K562 (cell line): ENCODE results near the gene LRRC4. TPM values are rescaled to one million over a fixed set of nuclear protein-coding genes. Genes with fewer than 3 reads are reported as not detected.
A peak's percentile ranks its signal among the peaks of the same experiment; 100 is the strongest.

Experiments used
- ATAC-seq: fragments of 200-7000 bp; cut with Tn5 transposase; 3 replicates; pipeline ENCODE4 v1.9.1; 2020; ENCODE audit warnings: moderate library complexity
- BruUV-seq: library from RNA; stranded (reverse); fragments of 400-500 nt; replicated peaks from 2 replicates; lab custom pipeline; 2021; lab: Mats Ljungman, UMichigan
- CTCF ChIA-PET: fragments of 300-600 bp; formaldehyde crosslinking; extraction: SDS; loops from one replicate; lab custom pipeline; 2021; ENCODE audit warnings: low intra/inter-chr PET ratio; lab: Yijun Ruan, JAX
- POLR2A ChIA-PET: fragments of 300-600, 350-650 bp; sonication (Branson Sonifier 250); formaldehyde crosslinking; extraction: SDS; loops from one replicate; lab custom pipeline; 2021; ENCODE audit warnings: antibody characterized with exemption, inconsistent platforms; lab: Yijun Ruan, JAX
- DNase-seq, 4 experiments: peaks; one replicate each; pipeline versions ENCODE4 v3.0.0 to v3.0.0-alpha.2; 2011 to 2018; ENCODE audit warnings: low spot score in 3 of 4, mixed read lengths in 3 of 4; ENCODE audit errors: extremely low read depth in 1 of 4
- FAIRE-seq: peaks from 2 replicates; lab custom pipeline; 2011; peaks lifted over from hg19 to GRCh38; lab: Jason Lieb, UNC
- H2AFZ ChIP-seq: 2 replicates; pipeline ENCODE4 v1.6.0; 2011; ENCODE audit warnings: low read depth, low read length, control low read depth, inconsistent platforms
- H3K27ac ChIP-seq: fragments of 200-600 bp; 3 replicates; pipeline ENCODE4 v1.8.0; 2011; ENCODE audit warnings: low read depth, mild to moderate bottlenecking, control low read depth, inconsistent platforms, low read length, moderate library complexity, mixed read lengths; ENCODE audit errors: extremely low read depth
- H3K27me3 ChIP-seq, 2 experiments: fragments of 300-600 bp in 1 of 2; 2 replicates in 1 of 2; 3 replicates in 1 of 2; pipeline versions ENCODE4 v1.6.0 to v1.8.0; 2011; ENCODE audit warnings: inconsistent platforms in 2 of 2, low read length in 2 of 2, mild to moderate bottlenecking in 1 of 2, mixed read lengths in 1 of 2, moderate library complexity in 1 of 2; ENCODE audit not compliant: control insufficient read depth in 2 of 2, insufficient read depth in 2 of 2
- H3K36me3 ChIP-seq: fragments of 300-600 bp; 3 replicates; pipeline ENCODE4 v1.8.0; 2011; ENCODE audit warnings: mild to moderate bottlenecking, low read length, inconsistent platforms; ENCODE audit not compliant: control insufficient read depth, insufficient read depth
- H3K4me1 ChIP-seq, 2 experiments: fragments of 200-600 bp in 1 of 2; replicated peaks in 1 of 2; 2 replicates in 1 of 2; 3 replicates in 1 of 2; pipeline versions ENCODE4 v1.5.1 to v1.8.0; 2011; ENCODE audit warnings: inconsistent platforms in 2 of 2, low read length in 2 of 2, mild to moderate bottlenecking in 1 of 2, mixed read lengths in 1 of 2, moderate library complexity in 1 of 2; ENCODE audit not compliant: control insufficient read depth in 2 of 2, insufficient read depth in 2 of 2
- H3K4me2 ChIP-seq: 2 replicates; pipeline ENCODE4 v1.6.1; 2011; ENCODE audit warnings: low read length, control low read depth, inconsistent platforms, mixed read lengths; ENCODE audit not compliant: insufficient read depth
- H3K4me3 ChIP-seq: fragments of 200-600 bp; sonication (generic), shearing (Covaris generic); 2 replicates; pipeline ENCODE4 v1.5.1; 2016; ENCODE audit warnings: control low read depth, inconsistent platforms
- H3K79me2 ChIP-seq: fragments of 200-600 bp; 3 replicates; pipeline ENCODE4 v1.8.0; 2011; ENCODE audit warnings: low read length, inconsistent platforms; ENCODE audit not compliant: control insufficient read depth, insufficient read depth
- H3K9ac ChIP-seq, 2 experiments: 2 replicates each; pipeline versions ENCODE4 v1.6.0 to v1.6.1; 2011; ENCODE audit warnings: low read depth in 2 of 2, low read length in 2 of 2, control low read depth in 1 of 2, inconsistent platforms in 1 of 2, mild to moderate bottlenecking in 1 of 2, mixed read lengths in 1 of 2; ENCODE audit not compliant: insufficient read depth in 1 of 2
- H3K9me1 ChIP-seq: one replicate; pipeline ENCODE4 v1.6.0; 2011; ENCODE audit warnings: inconsistent platforms, mild to moderate bottlenecking, low read length, moderate library complexity; ENCODE audit not compliant: control insufficient read depth, insufficient read depth
- H3K9me3 ChIP-seq: replicated peaks from 2 replicates; pipeline ENCODE4 v1.5.1; 2011; ENCODE audit warnings: low read depth, low read length, inconsistent platforms; ENCODE audit not compliant: control insufficient read depth, insufficient read depth
- H4K20me1 ChIP-seq: replicated peaks from 2 replicates; pipeline ENCODE4 v1.6.1; 2011; ENCODE audit warnings: low read length, inconsistent platforms, mixed read lengths; ENCODE audit not compliant: control insufficient read depth, insufficient read depth
- ASH1L ChIP-seq: fragments of 450-650 bp; IDR thresholded peaks from 2 replicates; pipeline ENCODE4 v1.6.1; 2018; ENCODE audit warnings: borderline replicate concordance, mild to moderate bottlenecking, low read depth; ENCODE audit not compliant: partially characterized antibody
- ERF ChIP-seq: fragments of 450-650 bp; formaldehyde crosslinking; IDR thresholded peaks from 2 replicates; pipeline ENCODE4 v1.4.0; 2020; ENCODE audit warnings: mild to moderate bottlenecking, mixed read lengths
- FOXA3 ChIP-seq, 2 experiments: fragments of 450-650 bp in 1 of 2; sonication (generic) in 1 of 2; formaldehyde crosslinking; IDR thresholded peaks in 1 of 2; conservative IDR thresholded peaks in 1 of 2; 2 replicates each; pipeline versions ENCODE4 v1.4.0 to v1.8.0; 2020 to 2022; ENCODE audit warnings: mild to moderate bottlenecking in 2 of 2, missing genetic modification reagents in 1 of 2
- GABPA ChIP-seq: fragments of 200-800 bp; sonication (Bioruptor generic); conservative IDR thresholded peaks from 2 replicates; pipeline ENCODE4 v1.6.1; 2016; ENCODE audit warnings: low read depth, missing genetic modification characterization, missing compliant biosample characterization
- KAT7 ChIP-seq: sonication (generic); formaldehyde crosslinking; IDR thresholded peaks from 2 replicates; pipeline ENCODE4 v1.8.0; 2022; ENCODE audit warnings: missing genetic modification reagents, mild to moderate bottlenecking, borderline replicate concordance
- L3MBTL2 ChIP-seq: fragments of 450-650 bp; IDR thresholded peaks from 2 replicates; pipeline ENCODE4 v1.6.1; 2016; ENCODE audit warnings: mild to moderate bottlenecking, moderate library complexity
- NCOA2 ChIP-seq, 2 experiments: fragments of 450-650 bp; IDR thresholded peaks; 2 replicates each; pipeline ENCODE4 v1.6.1; 2018; ENCODE audit warnings: mild to moderate bottlenecking in 2 of 2, moderate library complexity in 1 of 2; ENCODE audit not compliant: partially characterized antibody in 2 of 2
- NFIX ChIP-seq: fragments of 250-450 bp; sonication (Bioruptor Pico); IDR thresholded peaks from 2 replicates; pipeline ENCODE4 v1.4.0; 2020; ENCODE audit warnings: low read depth, mild to moderate bottlenecking, moderate library complexity
- POLR2B ChIP-seq: fragments of 450-650 bp; IDR thresholded peaks from 2 replicates; pipeline ENCODE4 v1.6.1; 2018; ENCODE audit warnings: low read depth; ENCODE audit not compliant: partially characterized antibody
- RFX7 ChIP-seq: fragments of 250-450 bp; sonication (Bioruptor Pico); IDR thresholded peaks from 2 replicates; pipeline ENCODE4 v1.5.1; 2021; ENCODE audit warnings: mild to moderate bottlenecking
- WHSC1 ChIP-seq: IDR thresholded peaks from one replicate; pipeline ENCODE4 v1.6.1; 2012; ENCODE audit warnings: low read length, control low read depth, inconsistent platforms
- ZNF717 ChIP-seq: fragments of 250-450 bp; sonication (Bioruptor Pico); IDR thresholded peaks from 2 replicates; pipeline ENCODE4 v1.5.0; 2021
- WGBS: fragments of 100-300 bp; shearing (Covaris generic); methylation state at CpG from one replicate; pipeline ENCODE4 v1.1.6; 2016; ENCODE audit warnings: low coverage, mixed read lengths; ENCODE audit not compliant: insufficient coverage; ENCODE audit errors: missing lambda C conversion rate; 5-methylcytosine and 5-hydroxymethylcytosine counted together
- in situ Hi-C: fragments of 300-500 bp; cut with MboI; formaldehyde crosslinking; loops from 4 replicates; pipeline ENCODE4 v1.15.0; 2018; ENCODE audit warnings: inconsistent platforms, mixed read lengths
- intact Hi-C: fragments of 100-400 bp; cut with micrococcal nuclease; formaldehyde crosslinking; loops from 2 replicates; pipeline ENCODE4 v1.14.2; 2022
- polyA plus RNA-seq, 8 experiments: library from polyadenylated mRNA; depleted of rRNA in 4 of 8; stranded (reverse) in 5 of 8; unstranded in 3 of 8; fragments of >200 nt; fragmentation: Nextera tagmentation in 2 of 8; fragmentation: Illumina TruSeq in 1 of 8; extraction: Ambion mirVana in 2 of 8; extraction: Trizol in 1 of 8; gene quantifications; 2 replicates each; pipeline versions ENCODE4 v1.2.1 to v1.2.3, GENCODE V29; 2011 to 2014; ENCODE audit warnings: inconsistent platforms in 1 of 8, missing spikeins in 1 of 8
- total RNA-seq, 7 experiments: library from RNA; depleted of rRNA in 6 of 7; stranded (reverse); fragments of >200 nt in 6 of 7; fragmentation: Illumina TruSeq in 2 of 7; extraction: Trizol in 2 of 7; gene quantifications; 2 replicates each; pipeline versions ENCODE4 v1.2.1 to v1.2.3, GENCODE V29; 2011 to 2021; ENCODE audit warnings: low replicate concordance in 1 of 7
- TF ChIP-seq, protein P1 (sequence below): IDR thresholded peaks from 2 replicates; pipeline ENCODE4 v1.6.1; 2011; ENCODE audit not compliant: insufficient read length; ENCODE audit errors: extremely low read depth
- TF ChIP-seq, protein P2 (sequence below): fragments of 250-450 bp; sonication (Bioruptor Pico); IDR thresholded peaks from 2 replicates; pipeline ENCODE4 v1.5.0; 2021; ENCODE audit warnings: mild to moderate bottlenecking, borderline replicate concordance
- TF ChIP-seq, protein P3 (sequence below): fragments of 250-450 bp; sonication (Bioruptor Pico); IDR thresholded peaks from 2 replicates; pipeline ENCODE4 v1.5.0; 2021

Gene LRRC4
- total and polyA plus RNA-seq, 9 of the 15 experiments (the other 6 are each of a cell fraction or from before 2014, with no cell fraction given), result 0.04 to 0.11 TPM; not detected in 7

DNA sequence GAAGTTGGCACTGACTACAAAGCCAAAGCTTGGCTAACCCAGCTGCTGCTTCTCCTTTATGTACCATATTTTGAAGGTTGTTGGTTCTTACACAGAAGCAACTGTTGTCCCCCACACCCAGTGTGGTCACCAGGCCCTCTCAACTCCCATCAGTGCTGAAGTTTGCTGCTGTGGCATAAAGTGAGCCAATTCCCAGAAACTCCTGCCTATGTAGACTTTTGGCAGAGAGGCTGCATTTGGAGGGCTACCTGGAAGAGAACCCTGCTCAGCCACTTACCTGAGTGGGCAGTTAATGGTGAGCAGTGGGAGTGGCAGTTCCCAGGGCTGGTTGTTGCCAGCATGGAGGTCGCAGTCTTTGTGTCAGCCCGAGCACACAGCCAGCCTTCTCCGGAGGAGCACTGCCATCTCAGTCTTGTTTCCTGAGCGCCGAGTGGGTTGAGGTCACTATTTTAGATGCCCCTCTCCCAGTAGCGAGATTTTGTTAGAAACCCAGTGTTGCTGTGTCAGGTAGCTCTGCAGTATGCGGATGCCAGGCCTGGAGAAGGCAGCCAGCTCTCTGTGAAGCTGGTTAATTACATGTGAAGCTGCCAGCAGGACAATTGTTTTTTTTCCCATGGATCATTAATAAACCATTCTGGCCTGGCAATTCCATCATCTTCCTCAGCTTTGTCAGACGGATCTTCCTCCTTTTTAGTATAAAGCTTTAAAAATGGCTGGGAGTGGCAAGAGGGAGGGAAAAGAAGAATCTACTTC, 24.5 kb downstream of the LRRC4 start:
- intact Hi-C loops (no loop called here), in situ Hi-C loops (no loop called here)
- no peak overlapping the region for H3K27ac ChIP-seq
- H3K27me3 ChIP-seq, result no peaks in the 10 kb centered on the region
- no peak for DNase-seq
- no peak overlapping the region for H3K4me3 ChIP-seq
- H4K20me1 ChIP-seq, result no peaks in the 10 kb centered on the region; the same call in 1 of the 2 replicates
- no peaks in the 10 kb centered on the region for H3K9me3 ChIP-seq
- BruUV-seq, result no TSS peak
- 95% methylated on average over 8 of the region's 8 CpGs for WGBS
- peaks cover 7% of the 10 kb centered on the region for H3K9me1 ChIP-seq
- H2AFZ ChIP-seq, result no peak overlapping the region
- peaks cover 50% of the 10 kb centered on the region for H3K36me3 ChIP-seq
- H3K79me2 ChIP-seq, result no peaks in the 10 kb centered on the region; the same call in 2 of the 3 replicates
- TF ChIP-seq WHSC1 (no peak), NFIX (CRISPR knock-in tag) (no peak), FOXA3 (CRISPR knock-in tag; conservative IDR thresholded peaks at IDR 0.05 in 1 of 2, IDR thresholded peaks at IDR 0.05 in 1 of 2) (no peak), L3MBTL2 (no peak), NCOA2 (IDR thresholded peaks at IDR 0.05; ENCODE audit: partially characterized antibody in 2 of 2) (no peak), ZNF717 (CRISPR knock-in tag) (no peak), ERF (CRISPR knock-in tag) (no peak), RFX7 (CRISPR knock-in tag) (no peak), GABPA (tag) (no peak), KAT7 (no peak), POLR2B (no peak), ASH1L (no peak)
- TF ChIP-seq, protein P1, sequence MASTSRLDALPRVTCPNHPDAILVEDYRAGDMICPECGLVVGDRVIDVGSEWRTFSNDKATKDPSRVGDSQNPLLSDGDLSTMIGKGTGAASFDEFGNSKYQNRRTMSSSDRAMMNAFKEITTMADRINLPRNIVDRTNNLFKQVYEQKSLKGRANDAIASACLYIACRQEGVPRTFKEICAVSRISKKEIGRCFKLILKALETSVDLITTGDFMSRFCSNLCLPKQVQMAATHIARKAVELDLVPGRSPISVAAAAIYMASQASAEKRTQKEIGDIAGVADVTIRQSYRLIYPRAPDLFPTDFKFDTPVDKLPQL, result no peak
- TF ChIP-seq, protein P2, sequence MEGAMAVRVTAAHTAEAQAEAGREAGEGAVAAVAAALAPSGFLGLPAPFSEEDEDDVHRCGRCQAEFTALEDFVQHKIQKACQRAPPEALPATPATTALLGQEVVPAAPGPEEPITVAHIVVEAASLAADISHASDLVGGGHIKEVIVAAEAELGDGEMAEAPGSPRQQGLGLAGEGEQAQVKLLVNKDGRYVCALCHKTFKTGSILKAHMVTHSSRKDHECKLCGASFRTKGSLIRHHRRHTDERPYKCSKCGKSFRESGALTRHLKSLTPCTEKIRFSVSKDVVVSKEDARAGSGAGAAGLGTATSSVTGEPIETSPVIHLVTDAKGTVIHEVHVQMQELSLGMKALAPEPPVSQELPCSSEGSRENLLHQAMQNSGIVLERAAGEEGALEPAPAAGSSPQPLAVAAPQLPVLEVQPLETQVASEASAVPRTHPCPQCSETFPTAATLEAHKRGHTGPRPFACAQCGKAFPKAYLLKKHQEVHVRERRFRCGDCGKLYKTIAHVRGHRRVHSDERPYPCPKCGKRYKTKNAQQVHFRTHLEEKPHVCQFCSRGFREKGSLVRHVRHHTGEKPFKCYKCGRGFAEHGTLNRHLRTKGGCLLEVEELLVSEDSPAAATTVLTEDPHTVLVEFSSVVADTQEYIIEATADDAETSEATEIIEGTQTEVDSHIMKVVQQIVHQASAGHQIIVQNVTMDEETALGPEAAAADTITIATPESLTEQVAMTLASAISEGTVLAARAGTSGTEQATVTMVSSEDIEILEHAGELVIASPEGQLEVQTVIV (CRISPR knock-in tag), result no peak
- TF ChIP-seq, protein P3, sequence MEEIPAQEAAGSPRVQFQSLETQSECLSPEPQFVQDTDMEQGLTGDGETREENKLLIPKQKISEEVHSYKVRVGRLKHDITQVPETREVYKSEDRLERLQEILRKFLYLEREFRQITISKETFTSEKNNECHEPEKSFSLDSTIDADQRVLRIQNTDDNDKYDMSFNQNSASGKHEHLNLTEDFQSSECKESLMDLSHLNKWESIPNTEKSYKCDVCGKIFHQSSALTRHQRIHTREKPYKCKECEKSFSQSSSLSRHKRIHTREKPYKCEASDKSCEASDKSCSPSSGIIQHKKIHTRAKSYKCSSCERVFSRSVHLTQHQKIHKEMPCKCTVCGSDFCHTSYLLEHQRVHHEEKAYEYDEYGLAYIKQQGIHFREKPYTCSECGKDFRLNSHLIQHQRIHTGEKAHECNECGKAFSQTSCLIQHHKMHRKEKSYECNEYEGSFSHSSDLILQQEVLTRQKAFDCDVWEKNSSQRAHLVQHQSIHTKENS (CRISPR knock-in tag), result no peak
- peaks cover 10 to 24% of the 10 kb centered on the region in 2 experiments; a peak in 3 of 5 replicates for H3K4me1 ChIP-seq
- H3K4me2 ChIP-seq, result no peak overlapping the region
- CTCF ChIA-PET, result no interaction called here
- peak overlapping the region in 1 of 2 experiments; percentile 30; a peak in 1 of 4 replicates for H3K9ac ChIP-seq
- POLR2A ChIA-PET, result interaction anchor here (1.4 kb wide), 1 partner anchor 26 kb away, joined by 3 read pairs; no protein-coding TSS in a partner anchor
- no peak for ATAC-seq
- no peak for FAIRE-seq
